Cardiac muscle cell (in vitro differentiated cells and primary cell): ENCODE measurements around the gene LRRC4C. TPM values are rescaled to one million over a fixed set of nuclear protein-coding genes. Genes with fewer than 3 reads are reported as not detected.
A peak's percentile ranks its signal among the peaks of the same experiment; 100 is the strongest.
"Not testable (repeated sequence)": the region's sequence is repeated elsewhere in the genome, so short reads cannot be mapped to it uniquely, and the experiment has no call there.

Source experiments
- DNase-seq, 2 donors: peaks; one replicate each; pipeline versions ENCODE4 v3.0.0 to v3.0.0-alpha.2; 2010 to 2017; ENCODE audit warnings: low read depth in 1 of 2, low spot score in 1 of 2
- H3K27ac ChIP-seq: fragments of 200-600 bp; sonication (generic); 2 replicates; pipeline ENCODE4 v1.5.1; 2016
- H3K27me3 ChIP-seq: fragments of 200-600 bp; sonication (generic); 2 replicates; pipeline ENCODE4 v1.6.0; 2016; ENCODE audit warnings: control low read depth
- H3K36me3 ChIP-seq: fragments of 200-600 bp; sonication (generic); 2 replicates; pipeline ENCODE4 v1.5.1; 2016; ENCODE audit warnings: control low read depth
- H3K4me1 ChIP-seq: fragments of 200-600 bp; sonication (generic); 2 replicates; pipeline ENCODE4 v1.8.1; 2017; ENCODE audit warnings: low read depth, mild to moderate bottlenecking, mixed run types
- H3K4me3 ChIP-seq: fragments of 200-600 bp; sonication (generic); 2 replicates; pipeline ENCODE4 v1.5.1; 2016; ENCODE audit warnings: mild to moderate bottlenecking
- H3K9me3 ChIP-seq: fragments of 200-600 bp; sonication (generic); 2 replicates; pipeline ENCODE4 v1.5.1; 2017; ENCODE audit warnings: low read depth, mild to moderate bottlenecking, control low read depth
- polyA plus RNA-seq: library from polyadenylated mRNA; unstranded; fragments of >200 nt; fragmentation: Nextera tagmentation; extraction: Ambion mirVana; gene quantifications from 2 replicates; pipeline ENCODE4 v1.2.1, GENCODE V29; 2016
- total RNA-seq: library from RNA; depleted of rRNA; stranded (reverse); fragments of >200 nt; gene quantifications from 2 replicates; pipeline ENCODE4 v1.2.3, GENCODE V29; 2016
- TF ChIP-seq, protein P1 (sequence below): IDR thresholded peaks from 2 replicates; pipeline ENCODE4 v1.5.1; 2012; ENCODE audit warnings: low read depth, mild to moderate bottlenecking, low read length

Gene LRRC4C
- total and polyA plus RNA-seq, 2 experiments from 2014 or later, result 0.66 to 0.77 TPM

DNA sequence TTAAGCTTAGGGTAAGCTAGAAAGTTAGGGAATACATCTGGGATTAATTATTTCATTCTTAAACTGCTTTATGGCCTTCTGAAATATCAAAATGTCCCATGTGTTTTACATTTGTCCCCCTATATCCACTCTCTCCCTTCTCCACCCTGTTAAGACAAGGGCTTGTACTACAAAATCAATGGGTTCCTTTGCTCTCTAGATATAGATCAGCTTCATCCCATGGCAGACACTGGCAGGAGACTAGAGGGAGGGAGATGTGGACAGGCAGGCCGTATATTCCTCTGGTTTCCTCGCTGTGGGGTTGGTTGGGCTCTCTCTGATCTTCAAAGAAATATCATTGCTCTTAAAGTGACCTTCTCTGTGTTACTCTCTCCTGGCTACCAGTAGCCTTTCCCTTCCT lies 1281.0 kb downstream of the LRRC4C start:
- Histone ChIP-seq H3K27ac (no peak overlapping the region), H3K36me3 (no peaks in the 10 kb centered on the region), H3K27me3 (no peaks in the 10 kb centered on the region), H3K4me3 (no peak overlapping the region), H3K9me3 (no peaks in the 10 kb centered on the region), H3K4me1 (peaks cover 9% of the 10 kb centered on the region)
- TF ChIP-seq, protein P1, sequence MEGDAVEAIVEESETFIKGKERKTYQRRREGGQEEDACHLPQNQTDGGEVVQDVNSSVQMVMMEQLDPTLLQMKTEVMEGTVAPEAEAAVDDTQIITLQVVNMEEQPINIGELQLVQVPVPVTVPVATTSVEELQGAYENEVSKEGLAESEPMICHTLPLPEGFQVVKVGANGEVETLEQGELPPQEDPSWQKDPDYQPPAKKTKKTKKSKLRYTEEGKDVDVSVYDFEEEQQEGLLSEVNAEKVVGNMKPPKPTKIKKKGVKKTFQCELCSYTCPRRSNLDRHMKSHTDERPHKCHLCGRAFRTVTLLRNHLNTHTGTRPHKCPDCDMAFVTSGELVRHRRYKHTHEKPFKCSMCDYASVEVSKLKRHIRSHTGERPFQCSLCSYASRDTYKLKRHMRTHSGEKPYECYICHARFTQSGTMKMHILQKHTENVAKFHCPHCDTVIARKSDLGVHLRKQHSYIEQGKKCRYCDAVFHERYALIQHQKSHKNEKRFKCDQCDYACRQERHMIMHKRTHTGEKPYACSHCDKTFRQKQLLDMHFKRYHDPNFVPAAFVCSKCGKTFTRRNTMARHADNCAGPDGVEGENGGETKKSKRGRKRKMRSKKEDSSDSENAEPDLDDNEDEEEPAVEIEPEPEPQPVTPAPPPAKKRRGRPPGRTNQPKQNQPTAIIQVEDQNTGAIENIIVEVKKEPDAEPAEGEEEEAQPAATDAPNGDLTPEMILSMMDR, result no peak
- no peak for DNase-seq

DNA sequence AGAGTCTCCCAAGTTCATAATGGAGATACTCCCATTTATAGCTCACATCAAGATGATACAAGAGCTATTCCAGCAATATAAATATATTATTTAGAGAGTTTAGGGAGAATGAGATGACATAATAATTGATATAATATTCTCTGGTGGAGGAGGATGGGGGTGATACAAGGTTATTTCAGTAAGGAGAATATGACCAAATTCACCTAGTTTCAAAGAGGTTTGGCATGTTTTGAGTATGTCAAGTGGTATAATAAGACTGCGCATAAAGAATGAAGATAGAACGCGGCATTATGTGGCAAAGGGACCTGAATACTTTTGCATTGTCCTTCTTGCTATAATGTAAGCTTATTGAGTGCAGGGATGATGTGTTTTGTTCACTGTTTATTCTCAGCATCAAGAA lies 1283.5 kb downstream of the LRRC4C start:
- H3K4me1 ChIP-seq, result no peaks in the 10 kb centered on the region
- no peaks in the 10 kb centered on the region for H3K27me3 ChIP-seq
- no peaks in the 10 kb centered on the region for H3K9me3 ChIP-seq
- no peaks in the 10 kb centered on the region for H3K36me3 ChIP-seq
- no peak for DNase-seq
- no peak overlapping the region for H3K4me3 ChIP-seq
- no peak overlapping the region for H3K27ac ChIP-seq
- TF ChIP-seq, protein P1, result no peak

GRCh38 chr11:40170078-40170477 lies 1289.4 kb downstream of the LRRC4C start:
- Histone ChIP-seq H3K27me3 (no peaks in the 10 kb centered on the region), H3K4me3 (no peak overlapping the region), H3K27ac (no peak overlapping the region), H3K36me3 (no peaks in the 10 kb centered on the region), H3K9me3 (no peaks in the 10 kb centered on the region), H3K4me1 (no peaks in the 10 kb centered on the region)
- no peak for DNase-seq
- TF ChIP-seq, protein P1, result no peak

DNA sequence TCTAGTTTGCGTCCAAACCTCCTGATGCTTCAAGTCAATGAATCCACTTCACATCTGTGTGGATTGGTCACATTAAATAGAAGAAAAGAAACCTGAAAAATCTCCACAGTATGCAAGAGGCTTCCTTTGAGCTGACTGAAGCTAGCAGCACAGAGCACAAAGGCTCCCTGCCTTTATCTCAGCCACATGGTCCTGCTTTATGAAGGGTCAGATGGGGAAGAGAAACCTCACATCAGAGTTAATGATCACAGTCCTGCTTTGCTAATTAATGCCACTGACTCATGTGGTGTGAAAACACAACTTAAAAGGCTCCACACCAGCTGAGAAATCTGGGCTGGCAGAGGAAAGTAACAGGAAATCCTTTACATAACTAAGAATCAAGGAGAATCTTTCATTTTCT lies 1291.0 kb downstream of the LRRC4C start:
- no peak for DNase-seq
- TF ChIP-seq, protein P1, result no peak
- Histone ChIP-seq H3K36me3 (no peaks in the 10 kb centered on the region), H3K27me3 (no peaks in the 10 kb centered on the region), H3K27ac (no peak overlapping the region), H3K9me3 (no peaks in the 10 kb centered on the region), H3K4me3 (no peak overlapping the region), H3K4me1 (no peaks in the 10 kb centered on the region)

DNA sequence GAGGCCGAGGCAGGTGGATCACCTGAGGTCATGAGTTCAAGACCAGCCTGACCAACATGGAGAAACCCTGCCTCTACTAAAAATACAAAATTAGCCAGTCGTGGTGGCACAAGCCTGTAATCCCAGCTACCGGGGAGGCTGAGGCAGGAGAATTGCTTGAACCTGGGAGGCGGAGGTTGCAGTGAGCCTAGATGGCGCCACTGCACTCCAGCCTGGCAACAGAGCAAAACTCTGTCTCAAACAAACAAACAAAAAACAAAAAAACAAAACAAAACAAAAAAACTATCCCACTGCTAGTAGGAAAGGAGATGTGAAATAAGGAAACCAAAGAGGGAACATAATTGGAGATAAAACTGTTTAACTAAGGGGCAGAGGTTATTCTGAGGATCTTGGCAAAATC lies 1291.6 kb downstream of the LRRC4C start:
- not testable (repeated sequence) for H3K27me3 ChIP-seq, H3K36me3 ChIP-seq, H3K9me3 ChIP-seq, H3K4me3 ChIP-seq, DNase-seq, H3K4me1 ChIP-seq, H3K27ac ChIP-seq

DNA sequence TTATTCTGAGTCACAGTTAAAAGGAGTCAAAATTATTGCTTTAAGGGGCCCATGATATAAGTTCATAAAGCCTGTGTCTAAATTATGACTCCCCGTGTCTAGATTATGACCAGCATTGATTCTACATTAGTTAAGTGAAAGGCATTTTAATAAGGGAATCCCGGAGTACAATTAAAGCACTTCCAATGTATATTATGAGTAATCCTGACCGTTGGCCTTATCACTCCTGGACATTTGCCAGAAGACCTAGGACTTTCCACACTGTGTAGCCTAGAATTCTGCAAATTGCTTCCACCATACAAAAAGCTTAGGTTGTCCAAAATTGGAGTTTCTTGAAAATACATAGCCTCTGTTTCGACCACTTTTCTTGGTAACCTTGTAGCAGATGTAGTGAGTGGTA lies 1292.6 kb downstream of the LRRC4C start:
- no peaks in the 10 kb centered on the region for H3K4me1 ChIP-seq
- peak in 1 of 2 donors; percentile 3 for DNase-seq
- TF ChIP-seq, protein P1, result no peak
- no peak overlapping the region for H3K4me3 ChIP-seq
- H3K36me3 ChIP-seq, result no peaks in the 10 kb centered on the region
- no peaks in the 10 kb centered on the region for H3K27me3 ChIP-seq
- no peaks in the 10 kb centered on the region for H3K9me3 ChIP-seq
- no peak overlapping the region for H3K27ac ChIP-seq
